Memory B cell (primary cell): ENCODE results near the gene NDOR1.
A peak's percentile ranks its signal among the peaks of the same experiment; 100 is the strongest.

ENCODE experiments used
- ATAC-seq: fragments of 150-1000 bp; cut with Tn5 transposase; 2 replicates; pipeline ENCODE4 v1.10.0; 2021; ENCODE audit warnings: low read depth, mild to moderate bottlenecking, moderate library complexity
- DNase-seq, 2 donors: peaks; one replicate each; pipeline ENCODE4 v3.0.0; 2022; ENCODE audit warnings: low spot score in 2 of 2
- H3K27ac Mint-ChIP-seq: one replicate; pipeline ENCODE4 v1.8.0; 2022; ENCODE audit warnings: mild to moderate bottlenecking, moderate library complexity, mixed read lengths
- H3K27me3 Mint-ChIP-seq: one replicate; pipeline ENCODE4 v1.8.0; 2022; ENCODE audit warnings: mixed read lengths
- H3K36me3 Mint-ChIP-seq: one replicate; pipeline ENCODE4 v1.8.0; 2022; ENCODE audit warnings: mild to moderate bottlenecking, mixed read lengths
- H3K4me1 Mint-ChIP-seq: one replicate; pipeline ENCODE4 v1.8.0; 2022; ENCODE audit warnings: mixed read lengths
- H3K4me3 Mint-ChIP-seq: one replicate; pipeline ENCODE4 v1.8.0; 2022; ENCODE audit warnings: mild to moderate bottlenecking, moderate library complexity, mixed read lengths
- H3K9me3 Mint-ChIP-seq: one replicate; pipeline ENCODE4 v1.8.0; 2022; ENCODE audit warnings: mixed read lengths

NDOR1 gene

GRCh38 chr9:137185921-137186320, 19.6 kb upstream of the NDOR1 start:
- peaks cover 20% of the 10 kb centered on the region for H3K36me3 Mint-ChIP-seq
- peaks cover 20% of the 10 kb centered on the region for H3K4me1 Mint-ChIP-seq
- H3K4me3 Mint-ChIP-seq: no peak overlapping the region

GRCh38 chr9:137186385-137186784, 19.1 kb upstream of the NDOR1 start:
- peak overlapping the region; percentile 95 for H3K4me3 Mint-ChIP-seq
- no peak overlapping the region for H3K27ac Mint-ChIP-seq
- ATAC-seq (no peak), DNase-seq (no peak)
- H3K4me1 Mint-ChIP-seq: peaks cover 20% of the 10 kb centered on the region
- no peaks in the 10 kb centered on the region for H3K9me3 Mint-ChIP-seq
- no peaks in the 10 kb centered on the region for H3K27me3 Mint-ChIP-seq
- peaks cover 21% of the 10 kb centered on the region for H3K36me3 Mint-ChIP-seq

More at GRCh38 chr9:137185921-137186320, 19.6 kb upstream of the NDOR1 start:
- DNase-seq (no peak), ATAC-seq (no peak)
- Mint-ChIP-seq H3K27me3 (no peaks in the 10 kb centered on the region), H3K27ac (no peak overlapping the region), H3K9me3 (no peaks in the 10 kb centered on the region)

GRCh38 chr9:137187386-137187785, 18.1 kb upstream of the NDOR1 start:
- Mint-ChIP-seq H3K27me3 (no peaks in the 10 kb centered on the region), H3K36me3 (peaks cover 17% of the 10 kb centered on the region), H3K4me3 (peak overlapping the region; percentile 95), H3K9me3 (no peaks in the 10 kb centered on the region), H3K4me1 (peaks cover 20% of the 10 kb centered on the region), H3K27ac (peak overlapping the region; percentile 98)
- ATAC-seq: no peak
- DNase-seq: no peak

GRCh38 chr9:137188086-137188489, 17.4 kb upstream of the NDOR1 start:
- H3K27me3 Mint-ChIP-seq: no peaks in the 10 kb centered on the region
- DNase-seq (no peak), ATAC-seq (peak; percentile 9)
- H3K27ac Mint-ChIP-seq: peak overlapping the region; percentile 98
- peaks cover 17% of the 10 kb centered on the region for H3K36me3 Mint-ChIP-seq
- peaks cover 20% of the 10 kb centered on the region for H3K4me1 Mint-ChIP-seq
- peak overlapping the region; percentile 95 for H3K4me3 Mint-ChIP-seq
- H3K9me3 Mint-ChIP-seq: no peaks in the 10 kb centered on the region

- Mint-ChIP-seq H3K4me1 (peaks cover 20% of the 10 kb centered on the region), H3K36me3 (peaks cover 12% of the 10 kb centered on the region), H3K27ac (peak within 1 kb of the TSS; percentile 98), H3K4me3 (peak within 1 kb of the TSS; percentile 95), H3K9me3 (no peaks in the 10 kb centered on the region), H3K27me3 (no peaks in the 10 kb centered on the region)
- DNase-seq: peak; percentile 91 to 99
- ATAC-seq: peak; percentile 84
Observed at GRCh38 chr9:137188490-137189296, 16.8 kb upstream of the NDOR1 start, which contains the start of the genes ANAPC2 and SSNA1. ANAPC2 (minus strand) TSS chr9:137188560; CDS start chr9:137188532, 28 bp downstream. SSNA1 (plus strand) TSS chr9:137188676; CDS start chr9:137188727, 51 bp downstream.

- H3K27me3 Mint-ChIP-seq: no peaks in the 10 kb centered on the region
- no peak for DNase-seq
- peaks cover 6% of the 10 kb centered on the region for H3K36me3 Mint-ChIP-seq
- no peaks in the 10 kb centered on the region for H3K9me3 Mint-ChIP-seq
- peak overlapping the region; percentile 98 for H3K27ac Mint-ChIP-seq
- no peak for ATAC-seq
- peaks cover 14% of the 10 kb centered on the region for H3K4me1 Mint-ChIP-seq
- H3K4me3 Mint-ChIP-seq: peak overlapping the region; percentile 89
Observed at GRCh38 chr9:137189297-137190295, 15.9 kb upstream of the NDOR1 start.

GRCh38 chr9:137190315-137190856, 15.1 kb upstream of the NDOR1 start:
- H3K4me3 Mint-ChIP-seq: peak overlapping the region; percentile 47
- no peak for DNase-seq
- peak overlapping the region; percentile 82 for H3K27ac Mint-ChIP-seq
- no peak for ATAC-seq
- H3K27me3 Mint-ChIP-seq: no peaks in the 10 kb centered on the region
- H3K9me3 Mint-ChIP-seq: no peaks in the 10 kb centered on the region
- peaks cover 4% of the 10 kb centered on the region for H3K36me3 Mint-ChIP-seq
- H3K4me1 Mint-ChIP-seq: peaks cover 16% of the 10 kb centered on the region

GRCh38 chr9:137191245-137191644, 14.3 kb upstream of the NDOR1 start:
- Mint-ChIP-seq H3K27ac (no peak overlapping the region), H3K9me3 (no peaks in the 10 kb centered on the region), H3K4me1 (peaks cover 16% of the 10 kb centered on the region), H3K4me3 (peak overlapping the region; percentile 47), H3K27me3 (no peaks in the 10 kb centered on the region), H3K36me3 (peaks cover 4% of the 10 kb centered on the region)
- DNase-seq: no peak
- ATAC-seq: no peak

GRCh38 chr9:137191691-137192447, 13.6 kb upstream of the NDOR1 start:
- H3K27ac Mint-ChIP-seq: no peak overlapping the region
- no peak for ATAC-seq
- peaks cover 14% of the 10 kb centered on the region for H3K4me1 Mint-ChIP-seq
- no peaks in the 10 kb centered on the region for H3K27me3 Mint-ChIP-seq
- no peak overlapping the region for H3K4me3 Mint-ChIP-seq
- no peaks in the 10 kb centered on the region for H3K9me3 Mint-ChIP-seq
- no peak for DNase-seq
- H3K36me3 Mint-ChIP-seq: peaks cover 4% of the 10 kb centered on the region

- Mint-ChIP-seq H3K9me3 (no peaks in the 10 kb centered on the region), H3K27me3 (no peaks in the 10 kb centered on the region), H3K4me1 (peaks cover 12% of the 10 kb centered on the region), H3K36me3 (peaks cover 4% of the 10 kb centered on the region), H3K27ac (no peak overlapping the region), H3K4me3 (no peak overlapping the region)
- no peak for DNase-seq
- no peak for ATAC-seq
Observed at GRCh38 chr9:137192448-137192780, 13.1 kb upstream of the NDOR1 start.

- Mint-ChIP-seq H3K4me1 (peaks cover 11% of the 10 kb centered on the region), H3K36me3 (peaks cover 4% of the 10 kb centered on the region), H3K4me3 (no peak overlapping the region), H3K27me3 (no peaks in the 10 kb centered on the region), H3K9me3 (no peaks in the 10 kb centered on the region), H3K27ac (no peak overlapping the region)
- ATAC-seq: no peak
- no peak for DNase-seq
Observed at GRCh38 chr9:137192859-137193258, 12.6 kb upstream of the NDOR1 start.

GRCh38 chr9:137193771-137194170, 11.7 kb upstream of the NDOR1 start:
- Mint-ChIP-seq H3K27ac (no peak overlapping the region), H3K9me3 (no peaks in the 10 kb centered on the region), H3K4me1 (peaks cover 13% of the 10 kb centered on the region), H3K36me3 (peaks cover 4% of the 10 kb centered on the region), H3K4me3 (no peak overlapping the region), H3K27me3 (no peaks in the 10 kb centered on the region)
- ATAC-seq (no peak), DNase-seq (no peak)

GRCh38 chr9:137194388-137194787, 11.1 kb upstream of the NDOR1 start:
- DNase-seq (no peak), ATAC-seq (no peak)
- H3K4me1 Mint-ChIP-seq: peaks cover 9% of the 10 kb centered on the region
- no peak overlapping the region for H3K4me3 Mint-ChIP-seq
- H3K36me3 Mint-ChIP-seq: peaks cover 4% of the 10 kb centered on the region
- no peaks in the 10 kb centered on the region for H3K27me3 Mint-ChIP-seq
- no peak overlapping the region for H3K27ac Mint-ChIP-seq
- no peaks in the 10 kb centered on the region for H3K9me3 Mint-ChIP-seq
